IMR-90 (cell line): ENCODE data around the gene LDHB. TPM values are rescaled to one million over a fixed set of nuclear protein-coding genes. Genes with fewer than 3 reads are reported as not detected.

Experiments
- ATAC-seq: fragments of 200-7000 bp; cut with Tn5 transposase; 2 replicates; pipeline ENCODE4 v1.9.1; 2020; ENCODE audit warnings: low read depth, mild to moderate bottlenecking, moderate library complexity
- BruUV-seq: library from RNA; stranded (reverse); fragments of 400-500 nt; replicated peaks from 2 replicates; lab custom pipeline; 2021; lab: Mats Ljungman, UMichigan
- CTCF ChIA-PET: fragments of 300-600 bp; formaldehyde crosslinking; extraction: SDS; loops from one replicate; lab custom pipeline; 2021; ENCODE audit warnings: antibody characterized with exemption; lab: Yijun Ruan, JAX
- POLR2A ChIA-PET: fragments of 300-600 bp; sonication (Branson Sonifier 250); formaldehyde crosslinking; loops from one replicate; lab custom pipeline; 2022; ENCODE audit warnings: antibody characterized with exemption; ENCODE audit not compliant: unreplicated experiment; lab: Charles Lee
- DNase-seq: peaks from one replicate; pipeline ENCODE4 v3.0.0; 2013
- H2AFZ ChIP-seq: replicated peaks from 2 replicates; pipeline ENCODE3; 2013; ENCODE audit warnings: low read length, mild to moderate bottlenecking; ENCODE audit not compliant: poor library complexity
- H2AK5ac ChIP-seq: 2 replicates; pipeline ENCODE4 v1.6.1; 2013; ENCODE audit warnings: low read depth, low read length, inconsistent platforms
- H2AK9ac ChIP-seq: replicated peaks from 2 replicates; pipeline ENCODE3; 2013; ENCODE audit warnings: mild to moderate bottlenecking, low read depth, low read length, moderate library complexity; ENCODE audit not compliant: poor library complexity
- H2BK120ac ChIP-seq: 2 replicates; pipeline ENCODE4 v1.6.1; 2013; ENCODE audit warnings: low read depth, low read length, inconsistent platforms
- H2BK15ac ChIP-seq: 3 replicates; pipeline ENCODE4 v1.6.1; 2013; ENCODE audit warnings: low read depth, low read length, inconsistent platforms
- H2BK20ac ChIP-seq: 2 replicates; pipeline ENCODE4 v1.6.1; 2013; ENCODE audit warnings: low read depth, mild to moderate bottlenecking, inconsistent platforms, low read length, moderate library complexity
- H2BK5ac ChIP-seq: 2 replicates; pipeline ENCODE4 v1.6.1; 2013; ENCODE audit warnings: mild to moderate bottlenecking, low read depth, low read length, inconsistent platforms; ENCODE audit not compliant: poor library complexity, severe bottlenecking
- H3K14ac ChIP-seq: replicated peaks from 2 replicates; pipeline ENCODE4 v1.6.1; 2013; ENCODE audit warnings: low read depth, low read length, inconsistent platforms
- H3K18ac ChIP-seq: 2 replicates; pipeline ENCODE4 v1.6.1; 2013; ENCODE audit warnings: low read depth, low read length, control low read depth
- H3K23ac ChIP-seq: 2 replicates; pipeline ENCODE4 v1.6.1; 2013; ENCODE audit warnings: low read depth, low read length, inconsistent platforms
- H3K27ac ChIP-seq: 2 replicates; pipeline ENCODE4 v1.5.1; 2013; ENCODE audit warnings: mild to moderate bottlenecking, control low read depth, low read length; ENCODE audit not compliant: insufficient read depth
- H3K27me3 ChIP-seq: 2 replicates; pipeline ENCODE4 v1.6.1; 2013; ENCODE audit warnings: low read length; ENCODE audit not compliant: control insufficient read depth, insufficient read depth
- H3K36me3 ChIP-seq: 2 replicates; pipeline ENCODE4 v1.6.1; 2013; ENCODE audit warnings: low read length, mixed read lengths; ENCODE audit not compliant: control insufficient read depth, insufficient read depth
- H3K4ac ChIP-seq: 2 replicates; pipeline ENCODE4 v1.6.1; 2013; ENCODE audit warnings: low read depth, low read length, inconsistent platforms
- H3K4me1 ChIP-seq: 2 replicates; pipeline ENCODE4 v1.6.1; 2013; ENCODE audit warnings: low read length, mixed read lengths; ENCODE audit not compliant: control insufficient read depth, insufficient read depth
- H3K4me2 ChIP-seq: 2 replicates; pipeline ENCODE4 v1.6.1; 2013; ENCODE audit warnings: low read depth, mild to moderate bottlenecking, control low read depth, low read length, moderate library complexity
- H3K4me3 ChIP-seq: 2 replicates; pipeline ENCODE4 v1.5.1; 2013; ENCODE audit warnings: low read depth, mild to moderate bottlenecking, control low read depth, low read length, moderate library complexity; ENCODE audit not compliant: insufficient read depth
- H3K56ac ChIP-seq: 2 replicates; pipeline ENCODE4 v1.6.1; 2013; ENCODE audit warnings: low read length, inconsistent platforms; ENCODE audit not compliant: insufficient read depth; ENCODE audit errors: extremely low read depth
- H3K79me1 ChIP-seq, 2 experiments: 2 replicates each; pipeline ENCODE4 v1.6.1; 2013; ENCODE audit warnings: low read length in 2 of 2, inconsistent platforms in 1 of 2, low read depth in 1 of 2
- H3K9ac ChIP-seq: 2 replicates; pipeline ENCODE4 v1.6.1; 2013; ENCODE audit warnings: low read depth, low read length, control low read depth
- H3K9me1 ChIP-seq: 2 replicates; pipeline ENCODE4 v1.6.1; 2013; ENCODE audit warnings: low read length, inconsistent platforms; ENCODE audit not compliant: insufficient read depth
- H3K9me3 ChIP-seq: 2 replicates; pipeline ENCODE4 v1.6.1; 2013; ENCODE audit warnings: low read length; ENCODE audit not compliant: control insufficient read depth, insufficient read depth
- H4K20me1 ChIP-seq: 2 replicates; pipeline ENCODE4 v1.6.1; 2013; ENCODE audit warnings: low read length, inconsistent platforms; ENCODE audit not compliant: insufficient read depth
- H4K5ac ChIP-seq: 2 replicates; pipeline ENCODE4 v1.6.1; 2013; ENCODE audit warnings: mild to moderate bottlenecking, low read depth, low read length, control low read depth
- H4K8ac ChIP-seq, 2 experiments: 2 replicates each; pipeline ENCODE4 v1.6.1; 2013; ENCODE audit warnings: low read depth in 2 of 2, low read length in 2 of 2, control low read depth in 1 of 2, inconsistent platforms in 1 of 2
- H4K91ac ChIP-seq: 2 replicates; pipeline ENCODE4 v1.6.1; 2013; ENCODE audit warnings: low read depth, low read length, inconsistent platforms; ENCODE audit not compliant: insufficient read depth
- BHLHE40 ChIP-seq: fragments of 150-350 bp; IDR thresholded peaks from 2 replicates; pipeline ENCODE4 v1.6.1; 2016; ENCODE audit warnings: mild to moderate bottlenecking, low read depth, low read length
- CEBPB ChIP-seq: IDR thresholded peaks from 2 replicates; pipeline ENCODE4 v1.6.1; 2012; ENCODE audit warnings: low read depth, low read length, improper control_type of control experiment
- CHD1 ChIP-seq: IDR thresholded peaks from 2 replicates; pipeline ENCODE4 v1.6.1; 2012; ENCODE audit warnings: low read depth, low read length, improper control_type of control experiment
- ELK1 ChIP-seq: fragments of 150-350 bp; IDR thresholded peaks from 2 replicates; pipeline ENCODE4 v1.6.1; 2016; ENCODE audit warnings: low read depth, mild to moderate bottlenecking, low read length, moderate library complexity, borderline replicate concordance
- FOS ChIP-seq: fragments of 150-350 bp; IDR thresholded peaks from 2 replicates; pipeline ENCODE4 v1.6.1; 2016; ENCODE audit warnings: low read depth, low read length
- MAFK ChIP-seq: IDR thresholded peaks from 2 replicates; pipeline ENCODE4 v1.6.1; 2012; ENCODE audit warnings: low read depth, low read length, improper control_type of control experiment
- MAZ ChIP-seq: IDR thresholded peaks from 2 replicates; pipeline ENCODE4 v1.6.1; 2012; ENCODE audit warnings: low read depth, mild to moderate bottlenecking, low read length, improper control_type of control experiment, moderate library complexity, borderline replicate concordance
- MXI1 ChIP-seq: IDR thresholded peaks from 2 replicates; pipeline ENCODE4 v1.6.1; 2012; ENCODE audit warnings: low read depth, mild to moderate bottlenecking, low read length, moderate library complexity, borderline replicate concordance
- NFE2L2 ChIP-seq: fragments of 150-350 bp; IDR thresholded peaks from 2 replicates; pipeline ENCODE4 v1.6.1; 2016; ENCODE audit warnings: low read depth, mild to moderate bottlenecking, low read length
- POLR2A ChIP-seq: IDR thresholded peaks from 2 replicates; pipeline ENCODE4 v1.6.1; 2012; ENCODE audit warnings: mild to moderate bottlenecking, low read depth, low read length
- RAD21 ChIP-seq: IDR thresholded peaks from 2 replicates; pipeline ENCODE4 v1.6.1; 2012; ENCODE audit warnings: low read length, improper control_type of control experiment
- RCOR1 ChIP-seq: IDR thresholded peaks from 2 replicates; pipeline ENCODE4 v1.6.1; 2012; ENCODE audit warnings: mild to moderate bottlenecking, low read length, improper control_type of control experiment; ENCODE audit not compliant: insufficient replicate concordance
- RFX5 ChIP-seq: IDR thresholded peaks from 2 replicates; pipeline ENCODE4 v1.8.0; 2012; ENCODE audit warnings: low read depth, mild to moderate bottlenecking, low read length, moderate library complexity
- SMC3 ChIP-seq: fragments of 150-350 bp; IDR thresholded peaks from 2 replicates; pipeline ENCODE4 v1.6.1; 2016; ENCODE audit warnings: low read depth, mild to moderate bottlenecking, antibody characterized with exemption, low read length, moderate library complexity
- USF2 ChIP-seq: fragments of 150-350 bp; IDR thresholded peaks from 2 replicates; pipeline ENCODE4 v1.6.1; 2017; ENCODE audit warnings: mild to moderate bottlenecking, antibody characterized with exemption, low read length, low read depth
- WGBS, 2 experiments: methylation state at CpG; one replicate each; pipeline versions ENCODE4 v1.1.5 to v1.1.7; 2013; ENCODE audit warnings: missing lambda C conversion rate in 2 of 2; ENCODE audit not compliant: insufficient read length in 1 of 2; ENCODE audit errors: extremely low coverage in 2 of 2; 5-methylcytosine and 5-hydroxymethylcytosine counted together
- dilution Hi-C: fragments of 300-500 bp; cut with HindIII; formaldehyde crosslinking; loops from one replicate; pipeline ENCODE4 v1.14.3; 2018; ENCODE audit warnings: low sequenced_read_pairs; ENCODE audit not compliant: unreplicated experiment
- in situ Hi-C: fragments of 300-500 bp; cut with MboI; formaldehyde crosslinking; loops from 3 replicates; pipeline ENCODE4 v1.14.3; 2019; ENCODE audit warnings: low sequenced_read_pairs, inconsistent platforms, mixed read lengths
- intact Hi-C: fragments of 100-400 bp; cut with micrococcal nuclease; formaldehyde crosslinking; loops from 2 replicates; pipeline ENCODE4 v1.10.0; 2022
- polyA plus RNA-seq, 3 experiments: library from polyadenylated mRNA; depleted of rRNA; stranded (reverse); fragments of >200 nt; gene quantifications; 2 replicates each; pipeline ENCODE4 v1.2.3, GENCODE V29; 2012; ENCODE audit warnings: low replicate concordance in 1 of 3
- total RNA-seq: library from RNA; depleted of rRNA; stranded (reverse); fragments of >200 nt; gene quantifications from 2 replicates; pipeline ENCODE4 v1.2.3, GENCODE V29; 2012
- TF ChIP-seq, protein P1 (sequence below): conservative IDR thresholded peaks from 2 replicates; pipeline ENCODE4 v1.5.1; 2012; ENCODE audit warnings: mild to moderate bottlenecking, low read depth, low read length, improper control_type of control experiment

Gene LDHB
- total and polyA plus RNA-seq, 2 of the 4 experiments (the other 2 are of a cell fraction): 623 to 630 TPM

DNA sequence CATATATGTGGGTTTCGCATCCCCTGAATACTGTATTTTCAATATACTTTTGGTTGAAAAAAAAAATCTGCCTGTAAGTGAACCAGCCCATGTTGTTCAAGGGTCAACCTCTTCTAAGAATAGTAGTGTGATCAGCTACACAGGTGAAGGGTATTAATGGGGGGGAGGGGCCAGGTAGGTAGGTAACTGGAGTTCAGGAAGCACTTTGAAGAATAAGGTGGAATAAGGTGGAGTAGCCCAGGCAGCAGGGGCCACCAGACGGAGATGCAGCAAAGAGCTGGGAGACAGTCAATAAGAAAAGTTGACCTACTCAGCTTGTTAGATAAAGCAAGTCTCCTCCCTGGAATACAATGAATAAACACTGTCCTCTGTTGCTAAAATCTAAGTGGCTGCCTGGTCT is 9.3 kb downstream of the LDHB start:
- Histone ChIP-seq H2AK9ac (no peak overlapping the region), H4K91ac (no peak overlapping the region), H3K56ac (no peak overlapping the region), H4K8ac (no peak overlapping the region), H3K27me3 (no peaks in the 10 kb centered on the region), H3K9me3 (no peaks in the 10 kb centered on the region), H2BK5ac (no peak overlapping the region), H2AFZ (no peak overlapping the region), H4K20me1 (no peaks in the 10 kb centered on the region), H3K4ac (no peak overlapping the region), H3K9me1 (0 out of 2 replicates have a peak, but pooled peaks cover 3% of the 10 kb centered on the region), H3K27ac (no peak overlapping the region), H2BK20ac (no peak overlapping the region), H3K4me1 (peaks cover 1% of the 10 kb centered on the region; the same call in 1 of the 2 replicates), H4K5ac (no peak overlapping the region), H3K18ac (no peak overlapping the region), H3K23ac (no peak overlapping the region), H2AK5ac (no peak overlapping the region), H3K14ac (no peak overlapping the region), H3K9ac (no peak overlapping the region), H2BK15ac (no peak overlapping the region), H3K79me1 (peaks cover 32 to 37% of the 10 kb centered on the region in 2 experiments), H3K4me3 (no peak overlapping the region), H3K4me2 (no peak overlapping the region), H3K36me3 (peaks cover 44% of the 10 kb centered on the region), H2BK120ac (no peak overlapping the region)
- no TSS peak for BruUV-seq
- no CpG with 5 or more reads among the region's 2 CpGs for WGBS, 2 experiments
- TF ChIP-seq MXI1: no peak
- TF ChIP-seq FOS: no peak
- no peak for TF ChIP-seq ELK1
- TF ChIP-seq CHD1: no peak
- TF ChIP-seq, protein P1, sequence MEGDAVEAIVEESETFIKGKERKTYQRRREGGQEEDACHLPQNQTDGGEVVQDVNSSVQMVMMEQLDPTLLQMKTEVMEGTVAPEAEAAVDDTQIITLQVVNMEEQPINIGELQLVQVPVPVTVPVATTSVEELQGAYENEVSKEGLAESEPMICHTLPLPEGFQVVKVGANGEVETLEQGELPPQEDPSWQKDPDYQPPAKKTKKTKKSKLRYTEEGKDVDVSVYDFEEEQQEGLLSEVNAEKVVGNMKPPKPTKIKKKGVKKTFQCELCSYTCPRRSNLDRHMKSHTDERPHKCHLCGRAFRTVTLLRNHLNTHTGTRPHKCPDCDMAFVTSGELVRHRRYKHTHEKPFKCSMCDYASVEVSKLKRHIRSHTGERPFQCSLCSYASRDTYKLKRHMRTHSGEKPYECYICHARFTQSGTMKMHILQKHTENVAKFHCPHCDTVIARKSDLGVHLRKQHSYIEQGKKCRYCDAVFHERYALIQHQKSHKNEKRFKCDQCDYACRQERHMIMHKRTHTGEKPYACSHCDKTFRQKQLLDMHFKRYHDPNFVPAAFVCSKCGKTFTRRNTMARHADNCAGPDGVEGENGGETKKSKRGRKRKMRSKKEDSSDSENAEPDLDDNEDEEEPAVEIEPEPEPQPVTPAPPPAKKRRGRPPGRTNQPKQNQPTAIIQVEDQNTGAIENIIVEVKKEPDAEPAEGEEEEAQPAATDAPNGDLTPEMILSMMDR: no peak
- TF ChIP-seq NFE2L2: no peak
- TF ChIP-seq CEBPB: no peak
- no peak for TF ChIP-seq POLR2A
- TF ChIP-seq MAFK: no peak
- TF ChIP-seq RAD21: no peak
- no peak for TF ChIP-seq MAZ
- no peak for TF ChIP-seq RCOR1
- TF ChIP-seq RFX5: no peak
- no peak for TF ChIP-seq USF2
- TF ChIP-seq SMC3: no peak
- TF ChIP-seq BHLHE40: no peak
- no peak for DNase-seq
- intact Hi-C loops: no loop called here
- in situ Hi-C loops: loop anchor here (10.0 kb wide), 1 partner anchor 144 kb away; the partner anchor contains the start of genes GOLT1B and RECQL
- CTCF ChIA-PET: no interaction called here
- no peak for ATAC-seq
- dilution Hi-C loops: no loop called here
- POLR2A ChIA-PET: no interaction called here
